Mucosa of rectum (tissue), 2 donors: ENCODE results near the gene CCNB1.
"Not testable (repeated sequence)": the region's sequence is repeated elsewhere in the genome, so short reads cannot be mapped to it uniquely, and the experiment has no call there.

Experiments
- H3K27ac ChIP-seq, 2 donors: one replicate each; pipeline ENCODE4 v1.7.0; 2013; ENCODE audit warnings: inconsistent platforms in 2 of 2, low read depth in 2 of 2, low read length in 2 of 2
- H3K27me3 ChIP-seq, 2 donors: one replicate each; pipeline ENCODE4 v1.7.0; 2013; ENCODE audit warnings: low read length in 2 of 2; ENCODE audit not compliant: control insufficient read depth in 2 of 2, insufficient read depth in 2 of 2
- H3K36me3 ChIP-seq, 2 donors: one replicate each; pipeline ENCODE4 v1.7.0; 2013; ENCODE audit warnings: low read length in 2 of 2; ENCODE audit not compliant: control insufficient read depth in 2 of 2, insufficient read depth in 2 of 2
- H3K4me1 ChIP-seq, 2 donors: one replicate each; pipeline ENCODE4 v1.7.0; 2013; ENCODE audit warnings: low read length in 2 of 2, mild to moderate bottlenecking in 1 of 2; ENCODE audit not compliant: control insufficient read depth in 2 of 2, insufficient read depth in 2 of 2
- H3K4me3 ChIP-seq, 2 donors: one replicate each; pipeline ENCODE4 v1.7.0; 2013; ENCODE audit warnings: low read length in 2 of 2
- H3K9ac ChIP-seq, 2 donors: one replicate each; pipeline ENCODE4 v1.7.0; 2013; ENCODE audit warnings: low read length in 2 of 2, low read depth in 1 of 2, mild to moderate bottlenecking in 1 of 2
- H3K9me3 ChIP-seq, 2 donors: one replicate each; pipeline ENCODE4 v1.7.0; 2013; ENCODE audit warnings: low read length in 2 of 2; ENCODE audit not compliant: control insufficient read depth in 2 of 2
- donor health status: healthy.
- donor health status: Normal muscosa, but diverticular disease.

CCNB1 gene

GRCh38 chr5:69140827-69141226 lies 26.1 kb upstream of the CCNB1 start:
- Histone ChIP-seq H3K27ac (no peak overlapping the region), H3K9ac (no peak overlapping the region), H3K36me3 (no peaks in the 10 kb centered on the region), H3K4me3 (no peak overlapping the region), H3K27me3 (no peaks in the 10 kb centered on the region), H3K9me3 (no peaks in the 10 kb centered on the region), H3K4me1 (no peaks in the 10 kb centered on the region)

GRCh38 chr5:69148576-69148975 lies 18.4 kb upstream of the CCNB1 start:
- not testable (repeated sequence) for H3K36me3 ChIP-seq, H3K9ac ChIP-seq, H3K27ac ChIP-seq, H3K27me3 ChIP-seq, H3K9me3 ChIP-seq, H3K4me1 ChIP-seq, H3K4me3 ChIP-seq

GRCh38 chr5:69148981-69149675 lies 17.8 kb upstream of the CCNB1 start:
- Histone ChIP-seq H3K9me3 (no peaks in the 10 kb centered on the region), H3K4me3 (no peak overlapping the region), H3K36me3 (no peaks in the 10 kb centered on the region), H3K4me1 (no peaks in the 10 kb centered on the region), H3K27ac (no peak overlapping the region), H3K9ac (no peak overlapping the region), H3K27me3 (no peaks in the 10 kb centered on the region)

- no peaks in the 10 kb centered on the region for H3K36me3 ChIP-seq
- no peaks in the 10 kb centered on the region for H3K4me1 ChIP-seq
- H3K4me3 ChIP-seq: no peak overlapping the region
- H3K27me3 ChIP-seq: no peaks in the 10 kb centered on the region
- no peak overlapping the region for H3K27ac ChIP-seq
- H3K9ac ChIP-seq: no peak overlapping the region
- H3K9me3 ChIP-seq: no peaks in the 10 kb centered on the region
Observed at GRCh38 chr5:69149676-69150010, 17.3 kb upstream of the CCNB1 start.

GRCh38 chr5:69152731-69153130 lies 14.2 kb upstream of the CCNB1 start:
- no peaks in the 10 kb centered on the region for H3K27me3 ChIP-seq
- H3K9me3 ChIP-seq: no peaks in the 10 kb centered on the region
- H3K27ac ChIP-seq: no peak overlapping the region
- no peak overlapping the region for H3K9ac ChIP-seq
- no peak overlapping the region for H3K4me3 ChIP-seq
- H3K36me3 ChIP-seq: no peaks in the 10 kb centered on the region
- no peaks in the 10 kb centered on the region for H3K4me1 ChIP-seq

- Histone ChIP-seq H3K9ac (no peak overlapping the region), H3K9me3 (no peaks in the 10 kb centered on the region), H3K4me1 (no peaks in the 10 kb centered on the region), H3K27me3 (no peaks in the 10 kb centered on the region), H3K27ac (no peak overlapping the region), H3K4me3 (no peak overlapping the region), H3K36me3 (no peaks in the 10 kb centered on the region)
Observed at GRCh38 chr5:69156456-69156855, 10.5 kb upstream of the CCNB1 start.

GRCh38 chr5:69158039-69158438 lies 8.9 kb upstream of the CCNB1 start:
- Histone ChIP-seq H3K4me1 (no peaks in the 10 kb centered on the region), H3K27me3 (no peaks in the 10 kb centered on the region), H3K9me3 (no peaks in the 10 kb centered on the region), H3K36me3 (no peaks in the 10 kb centered on the region), H3K27ac (no peak overlapping the region), H3K4me3 (no peak overlapping the region), H3K9ac (no peak overlapping the region)

GRCh38 chr5:69160651-69161050 lies 6.3 kb upstream of the CCNB1 start:
- H3K4me3 ChIP-seq: no peak overlapping the region
- H3K9ac ChIP-seq: no peak overlapping the region
- H3K27me3 ChIP-seq: no peaks in the 10 kb centered on the region
- H3K4me1 ChIP-seq: no peaks in the 10 kb centered on the region
- H3K27ac ChIP-seq: no peak overlapping the region
- H3K36me3 ChIP-seq: no peaks in the 10 kb centered on the region
- H3K9me3 ChIP-seq: no peaks in the 10 kb centered on the region

- H3K9ac ChIP-seq: peak overlapping the region; percentile 14 to 61
Observed at GRCh38 chr5:69167493-69167855, 524 bp downstream of the CCNB1 start.

GRCh38 chr5:69167929-69168328 lies 979 bp downstream of the CCNB1 start:
- Histone ChIP-seq H3K27ac (no peak overlapping the region), H3K4me3 (peak overlapping the region; percentile 89 to 92), H3K36me3 (peaks cover 2 to 4% of the 10 kb centered on the region in 2 donors), H3K9me3 (no peaks in the 10 kb centered on the region), H3K27me3 (no peaks in the 10 kb centered on the region), H3K4me1 (peaks cover 6 to 9% of the 10 kb centered on the region in 2 donors), H3K9ac (peak overlapping the region; percentile 14 to 61)

More at GRCh38 chr5:69167493-69167855, 524 bp downstream of the CCNB1 start:
- peaks cover 6 to 9% of the 10 kb centered on the region in 2 donors for H3K4me1 ChIP-seq
- H3K36me3 ChIP-seq: peaks cover 2 to 4% of the 10 kb centered on the region in 2 donors
- H3K27me3 ChIP-seq: no peaks in the 10 kb centered on the region
- no peaks in the 10 kb centered on the region for H3K9me3 ChIP-seq
- H3K4me3 ChIP-seq: peak overlapping the region; percentile 89 to 92
- H3K27ac ChIP-seq: peak overlapping the region in 1 of 2 donors; percentile 18

GRCh38 chr5:69170495-69170894 lies 3.5 kb downstream of the CCNB1 start:
- Histone ChIP-seq H3K27me3 (no peaks in the 10 kb centered on the region), H3K9me3 (no peaks in the 10 kb centered on the region), H3K9ac (no peak overlapping the region), H3K4me3 (no peak overlapping the region), H3K36me3 (peaks cover 7 to 14% of the 10 kb centered on the region in 2 donors), H3K27ac (no peak overlapping the region), H3K4me1 (peaks cover 6 to 9% of the 10 kb centered on the region in 2 donors)
